Stimulated activated naive B cell treated with anti-CD40 and anti-IgM and Interleukin-4, amounts not matched to agents 10 μg/mL and 1 μg/mL and 100 μg/mL, for 72 hours (primary cell): ENCODE measurements around the gene CCL16.
"Not testable (repeated sequence)": the region's sequence is repeated elsewhere in the genome, so short reads cannot be mapped to it uniquely, and the experiment has no call there.

Source experiments
- ATAC-seq, 2 donors: fragments of 150-1000 bp; cut with Tn5 transposase; replicated peaks; 2 replicates each; pipeline ENCODE4 v1.10.0; 2021; ENCODE audit warnings: moderate library complexity in 1 of 2
- DNase-seq: peaks from one replicate; pipeline ENCODE4 v3.0.0; 2021
- H3K27ac Mint-ChIP-seq: one replicate; pipeline ENCODE4 v1.8.0; 2022; ENCODE audit warnings: mild to moderate bottlenecking, mixed read lengths
- H3K27me3 Mint-ChIP-seq, 2 donors: one replicate each; pipeline ENCODE4 v1.8.0; 2022; ENCODE audit warnings: mixed read lengths in 2 of 2
- H3K36me3 Mint-ChIP-seq, 2 donors: one replicate each; pipeline ENCODE4 v1.8.0; 2022; ENCODE audit warnings: mixed read lengths in 2 of 2, mild to moderate bottlenecking in 1 of 2
- H3K4me1 Mint-ChIP-seq, 2 donors: one replicate each; pipeline ENCODE4 v1.8.0; 2022; ENCODE audit warnings: mixed read lengths in 2 of 2, mild to moderate bottlenecking in 1 of 2
- H3K4me3 Mint-ChIP-seq, 2 donors: one replicate each; pipeline ENCODE4 v1.8.0; 2022; ENCODE audit warnings: mild to moderate bottlenecking in 2 of 2, mixed read lengths in 2 of 2, moderate library complexity in 1 of 2
- H3K9me3 Mint-ChIP-seq, 2 donors: one replicate each; pipeline ENCODE4 v1.8.0; 2022; ENCODE audit warnings: mixed read lengths in 2 of 2, mild to moderate bottlenecking in 1 of 2

The CCL16 gene, protein sequence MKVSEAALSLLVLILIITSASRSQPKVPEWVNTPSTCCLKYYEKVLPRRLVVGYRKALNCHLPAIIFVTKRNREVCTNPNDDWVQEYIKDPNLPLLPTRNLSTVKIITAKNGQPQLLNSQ

GRCh38 chr17:35981246-35981645 is at the start of gene CCL16:
TSS of gene CCL16 (minus strand) at chr17:35981497. CDS start at chr17:35981420, 77 bp downstream.
- peaks cover 7 to 18% of the 10 kb centered on the region in 2 donors for H3K4me1 Mint-ChIP-seq
- H3K27me3 Mint-ChIP-seq = peaks cover 6 to 15% of the 10 kb centered on the region in 2 donors

GRCh38 chr17:36030956-36031355 is 49.7 kb upstream of the CCL16 start:
- no peaks in the 10 kb centered on the region for H3K9me3 Mint-ChIP-seq
- peaks cover 7 to 18% of the 10 kb centered on the region in 2 donors for H3K4me1 Mint-ChIP-seq
- H3K36me3 Mint-ChIP-seq = no peaks in the 10 kb centered on the region
- no peak for DNase-seq
- peaks cover 22 to 33% of the 10 kb centered on the region in 2 donors for H3K27me3 Mint-ChIP-seq
- H3K4me3 Mint-ChIP-seq = no peak overlapping the region
- no peak for ATAC-seq
- H3K27ac Mint-ChIP-seq = no peak overlapping the region

More at GRCh38 chr17:35981246-35981645, at the start of gene CCL16:
- ATAC-seq = no peak
- no peak for DNase-seq
- Mint-ChIP-seq H3K4me3 (peak within 1 kb of the TSS in 1 of 2 donors; percentile 19), H3K36me3 (no peaks in the 10 kb centered on the region), H3K27ac (peak within 1 kb of the TSS; percentile 15), H3K9me3 (no peaks in the 10 kb centered on the region)

- Mint-ChIP-seq H3K4me1 (no peaks in the 10 kb centered on the region), H3K27me3 (peaks cover 22 to 31% of the 10 kb centered on the region in 2 donors), H3K36me3 (no peaks in the 10 kb centered on the region), H3K4me3 (no peak overlapping the region), H3K9me3 (no peaks in the 10 kb centered on the region), H3K27ac (no peak overlapping the region)
- no peak for ATAC-seq
- DNase-seq = no peak
Observed at GRCh38 chr17:36027761-36028160, 46.5 kb upstream of the CCL16 start.

DNA sequence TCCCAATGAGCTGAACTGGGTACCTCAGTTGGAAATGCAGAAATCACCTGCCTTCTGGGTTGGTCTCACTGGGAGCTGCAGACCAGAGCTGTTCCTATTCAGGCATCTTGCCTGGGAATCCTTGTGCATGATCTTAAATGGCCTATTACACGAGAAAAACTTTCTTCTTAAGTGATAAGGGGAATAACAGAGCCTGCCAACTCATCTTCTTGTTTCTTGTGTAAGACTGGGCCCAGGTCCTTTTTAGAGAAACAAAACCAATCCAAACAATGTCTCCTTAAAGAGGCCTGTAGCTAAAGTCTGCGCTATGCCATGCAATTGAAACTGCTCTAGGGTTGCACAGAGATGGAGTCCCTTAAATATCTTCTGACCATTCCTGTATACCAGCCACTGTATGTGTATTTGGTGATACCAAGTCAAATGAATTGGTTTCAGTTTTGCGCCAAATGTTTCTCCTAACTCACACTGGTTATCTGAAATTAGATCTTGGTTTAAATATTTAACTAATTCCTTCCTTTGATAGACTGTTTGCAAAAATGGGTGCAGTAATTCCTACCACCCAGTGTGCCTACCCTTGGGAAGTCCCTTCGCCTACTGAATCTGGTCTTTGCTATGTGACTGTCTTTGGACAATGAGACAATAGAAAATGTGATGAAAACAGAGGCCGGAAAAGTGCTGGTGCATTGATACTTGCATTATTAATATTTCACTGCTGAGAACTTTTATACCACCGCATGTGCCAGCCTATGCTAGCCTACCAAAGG is 43.0 kb upstream of the CCL16 start:
- no peak for ATAC-seq
- no peak overlapping the region for H3K4me3 Mint-ChIP-seq
- H3K36me3 Mint-ChIP-seq = no peaks in the 10 kb centered on the region
- peaks cover 0 to 2% of the 10 kb centered on the region in 2 donors for H3K9me3 Mint-ChIP-seq
- DNase-seq = no peak
- no peak overlapping the region for H3K27ac Mint-ChIP-seq
- H3K4me1 Mint-ChIP-seq = no peaks in the 10 kb centered on the region
- peaks cover 10 to 22% of the 10 kb centered on the region in 2 donors for H3K27me3 Mint-ChIP-seq

DNA sequence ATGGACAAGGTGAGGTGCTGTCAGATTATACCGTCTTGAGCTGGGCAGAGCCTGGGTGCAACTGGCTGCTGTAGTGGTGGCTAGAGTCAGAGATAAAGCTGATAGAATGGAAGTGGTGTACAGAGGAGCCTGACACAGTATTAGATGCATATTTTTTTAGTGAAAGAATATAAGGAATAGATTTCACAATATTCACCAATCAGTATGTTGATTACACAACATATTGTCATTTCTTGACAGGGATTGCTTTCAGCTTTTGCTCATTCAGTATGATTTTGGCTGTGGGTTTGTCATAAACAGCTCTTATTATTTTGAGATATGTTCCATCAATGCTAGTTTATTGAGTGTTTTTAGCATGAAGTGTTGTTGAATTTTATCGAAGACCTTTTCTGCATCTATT is 38.1 kb upstream of the CCL16 start:
- Mint-ChIP-seq H3K4me1 (peaks cover 11 to 19% of the 10 kb centered on the region in 2 donors), H3K9me3 (peaks cover 0 to 2% of the 10 kb centered on the region in 2 donors), H3K36me3 (no peaks in the 10 kb centered on the region), H3K27ac (no peak overlapping the region), H3K4me3 (no peak overlapping the region), H3K27me3 (peaks cover 4 to 13% of the 10 kb centered on the region in 2 donors)
- DNase-seq = no peak
- ATAC-seq = no peak

- peak; percentile 45 to 48 for ATAC-seq
- H3K27me3 Mint-ChIP-seq = peaks cover 0 to 10% of the 10 kb centered on the region in 2 donors
Observed at GRCh38 chr17:36017799-36018198, 36.5 kb upstream of the CCL16 start, which contains the start of gene CCL23. TSS of gene CCL23 (minus strand) at chr17:36017972. CDS start at chr17:36017897, 75 bp downstream.

DNA sequence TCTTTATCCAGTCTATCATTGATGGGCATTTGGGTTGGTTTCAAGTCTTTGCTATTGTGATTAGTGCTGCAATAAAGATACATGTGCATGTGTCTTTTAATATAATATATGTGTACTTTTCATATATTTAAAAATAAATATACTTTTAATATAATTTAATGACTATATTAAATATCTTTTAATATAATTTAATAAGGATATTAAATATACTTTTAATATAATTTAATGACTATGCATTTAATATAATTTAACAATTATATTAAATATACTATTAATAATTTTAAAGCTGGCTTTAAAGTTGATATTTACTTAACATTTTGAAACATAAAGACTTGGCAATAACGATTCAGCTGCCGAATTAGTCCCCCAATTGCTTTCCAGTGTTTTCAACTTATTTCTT is 35.3 kb upstream of the CCL16 start:
- DNase-seq (no peak), ATAC-seq (no peak)
- H3K27ac Mint-ChIP-seq = peak overlapping the region; percentile 20
- H3K36me3 Mint-ChIP-seq = peaks cover 0 to 4% of the 10 kb centered on the region in 2 donors
- peaks cover 6 to 7% of the 10 kb centered on the region in 2 donors for H3K9me3 Mint-ChIP-seq
- H3K4me1 Mint-ChIP-seq = peaks cover 11 to 23% of the 10 kb centered on the region in 2 donors
- no peaks in the 10 kb centered on the region for H3K27me3 Mint-ChIP-seq
- H3K4me3 Mint-ChIP-seq = no peak overlapping the region

More at GRCh38 chr17:36017799-36018198, 36.5 kb upstream of the CCL16 start, which contains the start of gene CCL23:
- peaks cover 11 to 20% of the 10 kb centered on the region in 2 donors for H3K4me1 Mint-ChIP-seq
- H3K36me3 Mint-ChIP-seq = no peaks in the 10 kb centered on the region
- peaks cover 1 to 2% of the 10 kb centered on the region in 2 donors for H3K9me3 Mint-ChIP-seq
- H3K4me3 Mint-ChIP-seq = no peak within 1 kb of the TSS
- no peak within 1 kb of the TSS for H3K27ac Mint-ChIP-seq
- no peak for DNase-seq

GRCh38 chr17:36015895-36016294 is 34.6 kb upstream of the CCL16 start:
- not testable (repeated sequence) for DNase-seq, H3K36me3 Mint-ChIP-seq, ATAC-seq, H3K27ac Mint-ChIP-seq, H3K9me3 Mint-ChIP-seq, H3K4me3 Mint-ChIP-seq, H3K27me3 Mint-ChIP-seq
- H3K4me1 Mint-ChIP-seq = peaks cover 11 to 23% of the 10 kb centered on the region in 2 donors

- no peak overlapping the region for H3K27ac Mint-ChIP-seq
- DNase-seq (no peak), ATAC-seq (no peak)
- peaks cover 11 to 23% of the 10 kb centered on the region in 2 donors for H3K4me1 Mint-ChIP-seq
- H3K27me3 Mint-ChIP-seq = no peaks in the 10 kb centered on the region
- H3K9me3 Mint-ChIP-seq = peaks cover 6 to 7% of the 10 kb centered on the region in 2 donors
- H3K4me3 Mint-ChIP-seq = no peak overlapping the region
- peaks cover 0 to 4% of the 10 kb centered on the region in 2 donors for H3K36me3 Mint-ChIP-seq
Observed at GRCh38 chr17:36014946-36015345, 33.6 kb upstream of the CCL16 start.

DNA sequence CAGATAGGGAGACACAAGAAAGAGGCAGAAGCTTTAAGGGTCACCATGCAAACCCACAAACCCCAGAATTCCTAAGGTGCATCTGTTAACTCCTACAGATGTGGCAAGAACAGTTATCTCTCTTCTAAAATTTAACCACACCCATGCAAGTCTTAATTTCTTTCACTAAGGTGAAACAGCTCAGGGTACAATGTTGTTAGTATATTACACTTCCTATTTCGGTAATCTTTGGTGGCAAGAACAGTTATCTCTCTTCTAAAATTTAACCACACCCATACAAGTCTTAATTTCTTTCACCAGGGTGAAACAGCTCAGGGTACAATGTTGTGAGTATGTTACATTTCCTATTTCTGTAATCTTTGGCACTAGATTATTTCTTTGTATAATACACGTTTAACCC is 29.9 kb upstream of the CCL16 start:
- ATAC-seq = no peak
- no peak overlapping the region for H3K27ac Mint-ChIP-seq
- H3K4me3 Mint-ChIP-seq = no peak overlapping the region
- DNase-seq = no peak
- H3K9me3 Mint-ChIP-seq = peaks cover 12 to 16% of the 10 kb centered on the region in 2 donors
- peaks cover 2 to 4% of the 10 kb centered on the region in 2 donors for H3K36me3 Mint-ChIP-seq
- peaks cover 0 to 4% of the 10 kb centered on the region in 2 donors for H3K4me1 Mint-ChIP-seq
- H3K27me3 Mint-ChIP-seq = no peaks in the 10 kb centered on the region

DNA sequence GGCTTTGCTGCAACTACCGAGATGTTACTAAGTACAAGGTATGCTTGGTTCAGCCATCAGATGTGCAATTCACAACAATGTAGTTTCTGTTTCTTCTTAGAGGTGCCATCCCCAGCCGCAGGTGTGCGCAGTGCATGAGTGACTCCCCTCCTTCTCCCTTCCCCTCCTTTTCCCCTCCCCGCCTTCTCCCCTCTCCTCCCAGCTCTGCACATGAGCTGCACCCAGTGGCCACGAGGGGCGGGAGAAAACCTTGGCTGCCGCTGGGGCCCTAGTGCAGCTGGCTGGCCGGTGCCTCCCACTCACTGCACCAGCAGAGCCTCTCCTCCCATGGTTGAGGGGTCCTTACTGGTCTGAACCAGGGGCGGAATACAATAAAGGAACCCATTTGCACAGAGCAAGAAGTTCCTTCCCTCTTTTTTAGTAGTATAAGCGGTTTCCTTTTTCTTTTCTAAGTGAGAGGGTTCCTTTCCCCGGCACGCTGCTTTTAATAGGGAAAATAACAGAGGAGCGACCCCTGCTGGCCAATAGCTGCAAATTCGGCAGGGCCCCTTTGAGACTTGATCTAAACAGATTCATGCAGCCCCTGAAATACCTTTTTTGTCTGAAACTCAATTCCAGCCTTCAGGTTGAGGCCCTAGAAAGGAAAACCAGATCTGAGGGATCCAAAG is 27.8 kb upstream of the CCL16 start:
- no peaks in the 10 kb centered on the region for H3K27me3 Mint-ChIP-seq
- no peak overlapping the region for H3K27ac Mint-ChIP-seq
- ATAC-seq (no peak), DNase-seq (no peak)
- peaks cover 4 to 11% of the 10 kb centered on the region in 2 donors for H3K4me1 Mint-ChIP-seq
- H3K36me3 Mint-ChIP-seq = peaks cover 2 to 4% of the 10 kb centered on the region in 2 donors
- H3K4me3 Mint-ChIP-seq = no peak overlapping the region
- peaks cover 12 to 16% of the 10 kb centered on the region in 2 donors for H3K9me3 Mint-ChIP-seq

DNA sequence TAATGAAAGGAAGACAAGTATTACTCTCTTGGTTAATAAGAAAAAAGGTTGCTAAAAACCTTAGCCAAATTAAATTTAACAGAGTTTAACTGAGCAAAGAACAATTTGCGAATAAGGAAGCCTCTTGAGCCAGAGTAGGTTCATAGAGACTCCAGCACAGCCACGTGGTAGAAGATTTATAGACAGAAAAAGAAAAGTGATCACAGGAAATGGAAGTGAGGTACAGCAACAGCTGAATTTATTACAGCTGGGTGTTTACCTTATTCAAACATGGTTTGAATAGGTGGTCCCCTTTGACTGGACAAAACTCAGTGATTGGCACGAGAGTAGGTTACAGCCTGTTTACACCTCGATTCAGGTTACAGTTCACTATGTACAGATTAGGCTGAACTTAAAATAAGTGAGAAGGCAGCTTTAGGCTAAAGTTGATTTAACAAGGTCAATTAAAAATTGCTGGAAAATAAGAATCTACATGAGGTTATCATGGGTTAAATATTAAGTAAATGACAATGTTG is 23.4 kb upstream of the CCL16 start:
- H3K27ac Mint-ChIP-seq = no peak overlapping the region
- H3K4me1 Mint-ChIP-seq = peaks cover 11 to 33% of the 10 kb centered on the region in 2 donors
- no peak overlapping the region for H3K4me3 Mint-ChIP-seq
- DNase-seq (no peak), ATAC-seq (no peak)
- H3K36me3 Mint-ChIP-seq = peaks cover 0 to 2% of the 10 kb centered on the region in 2 donors
- H3K9me3 Mint-ChIP-seq = peaks cover 5 to 7% of the 10 kb centered on the region in 2 donors
- H3K27me3 Mint-ChIP-seq = peaks cover 0 to 4% of the 10 kb centered on the region in 2 donors

DNA sequence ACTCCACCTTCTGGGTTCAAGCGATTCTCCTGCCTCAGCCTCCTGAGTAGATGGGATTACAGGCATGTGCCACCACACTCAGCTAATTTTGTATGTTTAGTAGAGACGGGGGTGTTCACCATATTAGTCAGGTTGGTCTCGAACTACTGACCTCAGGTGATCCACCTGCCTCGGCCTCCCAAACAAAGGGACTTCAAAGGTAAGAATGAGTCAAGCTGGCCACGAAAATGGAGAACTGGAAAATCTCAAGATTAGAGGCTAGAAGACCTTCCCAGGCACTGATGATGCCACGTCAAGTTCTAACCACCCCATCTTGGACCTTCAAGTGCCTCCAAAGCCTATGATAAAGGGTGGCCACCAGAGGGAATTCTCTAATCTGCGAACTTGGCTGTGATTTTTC is 21.3 kb upstream of the CCL16 start:
- Mint-ChIP-seq H3K4me1 (peaks cover 18 to 46% of the 10 kb centered on the region in 2 donors), H3K36me3 (no peaks in the 10 kb centered on the region), H3K27ac (no peak overlapping the region), H3K9me3 (no peaks in the 10 kb centered on the region), H3K4me3 (no peak overlapping the region), H3K27me3 (peaks cover 0 to 4% of the 10 kb centered on the region in 2 donors)
- ATAC-seq = peak; percentile 80 to 87
- peak; percentile 51 for DNase-seq
